ENCODE measurements around the gene CCR5.

CCR5 gene

GRCh38 chr3:46359733-46360493 lies 10.8 kb upstream of the CCR5 start:
- no peak for DNase-seq

DNA sequence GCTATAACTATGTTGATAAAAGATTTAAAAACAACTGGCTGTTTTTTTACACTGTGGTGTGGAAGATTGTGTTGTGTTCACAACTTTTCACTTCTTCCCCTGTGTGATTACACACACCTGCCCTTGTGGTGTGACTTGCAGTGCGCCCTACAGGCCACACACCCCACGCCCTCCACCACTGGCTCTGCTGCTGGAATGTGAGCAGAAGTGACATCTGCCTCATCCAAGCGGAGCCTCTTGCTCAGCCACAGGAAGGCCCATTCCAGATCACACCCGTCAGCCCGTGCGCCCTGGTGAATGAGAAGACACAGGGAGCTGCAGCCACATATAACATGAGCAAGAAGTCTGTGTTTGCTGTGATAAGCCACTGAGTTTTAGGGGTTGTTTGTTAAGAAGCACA lies 9.8 kb upstream of the CCR5 start:
- DNase-seq, result no peak

DNA sequence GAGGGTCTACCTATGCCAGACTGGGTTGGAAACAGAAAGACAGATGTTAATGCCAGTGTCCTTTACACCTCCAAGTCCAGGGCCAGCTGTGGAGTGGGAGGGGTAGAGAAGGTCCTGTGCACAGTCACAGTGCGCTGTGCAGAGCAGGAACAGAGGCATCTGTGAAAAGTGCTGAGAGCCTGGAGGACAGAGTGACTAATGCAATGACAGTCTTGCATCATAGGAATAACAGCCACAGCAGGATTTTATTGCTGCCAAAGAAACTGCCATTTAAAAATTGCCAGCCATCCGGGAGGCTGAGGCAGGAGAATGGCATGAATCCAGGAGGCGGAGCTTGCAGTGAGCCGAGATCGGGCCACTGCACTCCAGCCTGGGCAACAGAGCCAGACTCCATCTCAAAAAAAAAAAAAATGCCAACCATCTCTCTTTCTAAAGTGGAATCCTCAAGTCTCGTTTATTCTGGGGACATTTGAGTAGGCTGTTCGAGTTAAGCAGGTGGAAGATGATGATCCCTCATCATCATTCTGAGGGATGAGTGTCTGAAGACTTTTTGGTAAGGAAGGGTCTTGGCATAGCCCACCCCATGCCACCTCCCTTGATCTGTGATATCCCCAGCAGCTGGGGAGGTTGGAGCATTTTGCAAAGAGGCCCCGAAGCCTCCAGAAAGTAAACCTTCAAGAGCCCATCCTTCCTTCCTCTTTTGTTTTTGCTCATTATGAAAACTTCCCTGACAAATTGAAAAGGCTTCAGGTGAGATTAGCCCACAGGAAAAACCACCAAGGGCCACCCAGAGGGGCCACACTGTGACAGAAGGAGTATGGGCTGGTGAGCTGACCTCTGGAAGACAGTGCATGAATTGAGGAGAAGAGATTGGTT lies 9.1 kb upstream of the CCR5 start:
- DNase-seq, result no peak

- DNase-seq, result no peak
These were observed 5.7 kb upstream of the CCR5 start for GRCh38 chr3:46365041-46365440.

DNA sequence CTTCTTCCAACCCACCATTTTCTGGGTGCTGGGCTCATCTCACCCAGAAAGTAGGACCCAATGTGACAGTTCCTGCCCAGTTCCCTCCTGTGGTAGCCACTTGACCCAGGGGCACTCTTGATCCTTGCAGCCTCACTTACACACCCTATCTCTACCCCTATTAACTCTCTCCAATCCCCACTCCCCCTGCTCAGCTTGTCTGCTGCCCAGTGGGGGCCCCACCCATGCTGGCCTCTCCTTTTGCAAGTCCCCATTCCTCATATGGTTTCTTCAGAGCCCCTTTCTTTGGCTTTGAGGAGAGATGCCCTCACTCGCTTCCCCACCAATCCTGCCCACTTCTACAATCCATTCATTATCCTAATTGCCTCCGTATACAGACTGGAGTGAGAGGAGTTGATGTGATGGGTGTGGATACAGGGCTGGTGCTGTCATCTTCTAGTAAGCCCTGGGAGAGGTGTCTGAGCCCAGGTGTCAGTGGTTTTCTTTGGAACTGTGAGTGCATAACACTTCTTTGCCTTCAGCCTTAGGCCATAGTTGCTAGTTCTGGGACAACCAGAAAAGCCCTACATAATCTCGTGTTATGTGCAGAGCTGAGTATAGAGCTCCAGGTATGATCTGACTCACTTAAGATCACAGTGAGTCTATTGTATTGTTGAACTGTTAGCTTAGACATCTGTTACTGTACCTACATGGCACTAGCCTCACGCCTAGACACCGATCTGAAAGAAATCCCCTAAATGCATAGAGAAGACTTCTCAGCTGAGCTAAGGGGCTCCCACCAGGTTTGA lies 4.8 kb upstream of the CCR5 start:
- no peak for DNase-seq

DNA sequence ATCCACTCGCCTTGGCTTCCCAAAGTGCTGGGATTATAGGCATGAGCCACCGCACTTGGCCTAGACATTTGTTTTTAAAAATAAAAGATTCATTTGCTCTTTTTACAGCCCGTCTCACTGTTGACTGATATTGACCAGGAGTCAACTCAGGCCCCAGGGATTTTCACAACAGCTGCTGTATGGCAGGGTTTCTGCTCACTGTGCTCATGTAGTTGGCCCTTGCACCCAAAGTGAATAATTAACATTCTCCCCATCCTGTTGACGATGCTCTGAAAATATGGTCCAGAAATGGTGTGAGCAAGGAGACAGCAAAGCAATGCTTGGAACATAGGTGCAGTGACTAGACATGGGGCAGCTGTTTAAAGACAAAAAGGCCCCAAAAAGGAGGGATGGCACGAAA lies 2.9 kb upstream of the CCR5 start:
- no peak for DNase-seq

DNA sequence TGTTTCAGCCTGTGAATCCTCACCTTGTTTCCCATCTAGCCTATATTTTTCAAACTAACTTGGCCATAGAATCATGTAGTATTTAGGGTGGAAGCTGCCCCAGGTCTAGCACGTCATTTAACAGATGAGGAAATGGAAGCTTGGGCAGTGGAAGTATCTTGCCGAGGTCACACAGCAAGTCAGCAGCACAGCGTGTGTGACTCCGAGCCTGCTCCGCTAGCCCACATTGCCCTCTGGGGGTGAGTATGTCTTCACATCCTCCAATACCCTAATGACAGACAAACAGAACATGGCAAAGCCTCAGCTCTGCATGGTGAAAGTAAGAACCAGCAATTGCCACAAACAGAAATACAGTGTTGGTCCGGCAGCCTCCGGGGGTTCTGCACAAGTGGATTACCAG lies 2.2 kb upstream of the CCR5 start:
- DNase-seq, result peak; percentile 83

GRCh38 chr3:46369151-46369550 lies 1.6 kb upstream of the CCR5 start:
- no peak for DNase-seq

GRCh38 chr3:46369675-46370132 lies 1.0 kb upstream of the CCR5 start:
- DNase-seq, result no peak

- no peak for DNase-seq
These were observed 984 bp downstream of the CCR5 start for GRCh38 chr3:46371519-46372340.

DNA sequence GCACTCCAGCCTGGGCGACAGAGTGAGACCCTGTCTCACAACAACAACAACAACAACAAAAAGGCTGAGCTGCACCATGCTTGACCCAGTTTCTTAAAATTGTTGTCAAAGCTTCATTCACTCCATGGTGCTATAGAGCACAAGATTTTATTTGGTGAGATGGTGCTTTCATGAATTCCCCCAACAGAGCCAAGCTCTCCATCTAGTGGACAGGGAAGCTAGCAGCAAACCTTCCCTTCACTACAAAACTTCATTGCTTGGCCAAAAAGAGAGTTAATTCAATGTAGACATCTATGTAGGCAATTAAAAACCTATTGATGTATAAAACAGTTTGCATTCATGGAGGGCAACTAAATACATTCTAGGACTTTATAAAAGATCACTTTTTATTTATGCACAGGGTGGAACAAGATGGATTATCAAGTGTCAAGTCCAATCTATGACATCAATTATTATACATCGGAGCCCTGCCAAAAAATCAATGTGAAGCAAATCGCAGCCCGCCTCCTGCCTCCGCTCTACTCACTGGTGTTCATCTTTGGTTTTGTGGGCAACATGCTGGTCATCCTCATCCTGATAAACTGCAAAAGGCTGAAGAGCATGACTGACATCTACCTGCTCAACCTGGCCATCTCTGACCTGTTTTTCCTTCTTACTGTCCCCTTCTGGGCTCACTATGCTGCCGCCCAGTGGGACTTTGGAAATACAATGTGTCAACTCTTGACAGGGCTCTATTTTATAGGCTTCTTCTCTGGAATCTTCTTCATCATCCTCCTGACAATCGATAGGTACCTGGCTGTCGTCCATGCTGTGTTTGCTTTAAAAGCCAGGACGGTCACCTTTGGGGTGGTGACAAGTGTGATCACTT lies 2.0 kb downstream of the CCR5 start:
- peak; percentile 61 for DNase-seq

- no peak for DNase-seq
These were observed 4.0 kb downstream of the CCR5 start for GRCh38 chr3:46374755-46375154.

DNA sequence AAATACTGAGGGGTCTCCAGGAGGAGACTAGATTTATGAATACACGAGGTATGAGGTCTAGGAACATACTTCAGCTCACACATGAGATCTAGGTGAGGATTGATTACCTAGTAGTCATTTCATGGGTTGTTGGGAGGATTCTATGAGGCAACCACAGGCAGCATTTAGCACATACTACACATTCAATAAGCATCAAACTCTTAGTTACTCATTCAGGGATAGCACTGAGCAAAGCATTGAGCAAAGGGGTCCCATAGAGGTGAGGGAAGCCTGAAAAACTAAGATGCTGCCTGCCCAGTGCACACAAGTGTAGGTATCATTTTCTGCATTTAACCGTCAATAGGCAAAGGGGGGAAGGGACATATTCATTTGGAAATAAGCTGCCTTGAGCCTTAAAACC lies 4.5 kb downstream of the CCR5 start:
- no peak for DNase-seq

DNA sequence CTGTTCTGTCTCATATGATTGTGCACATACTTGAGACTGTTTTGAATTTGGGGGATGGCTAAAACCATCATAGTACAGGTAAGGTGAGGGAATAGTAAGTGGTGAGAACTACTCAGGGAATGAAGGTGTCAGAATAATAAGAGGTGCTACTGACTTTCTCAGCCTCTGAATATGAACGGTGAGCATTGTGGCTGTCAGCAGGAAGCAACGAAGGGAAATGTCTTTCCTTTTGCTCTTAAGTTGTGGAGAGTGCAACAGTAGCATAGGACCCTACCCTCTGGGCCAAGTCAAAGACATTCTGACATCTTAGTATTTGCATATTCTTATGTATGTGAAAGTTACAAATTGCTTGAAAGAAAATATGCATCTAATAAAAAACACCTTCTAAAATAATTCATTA lies 5.1 kb downstream of the CCR5 start:
- no peak for DNase-seq

DNA sequence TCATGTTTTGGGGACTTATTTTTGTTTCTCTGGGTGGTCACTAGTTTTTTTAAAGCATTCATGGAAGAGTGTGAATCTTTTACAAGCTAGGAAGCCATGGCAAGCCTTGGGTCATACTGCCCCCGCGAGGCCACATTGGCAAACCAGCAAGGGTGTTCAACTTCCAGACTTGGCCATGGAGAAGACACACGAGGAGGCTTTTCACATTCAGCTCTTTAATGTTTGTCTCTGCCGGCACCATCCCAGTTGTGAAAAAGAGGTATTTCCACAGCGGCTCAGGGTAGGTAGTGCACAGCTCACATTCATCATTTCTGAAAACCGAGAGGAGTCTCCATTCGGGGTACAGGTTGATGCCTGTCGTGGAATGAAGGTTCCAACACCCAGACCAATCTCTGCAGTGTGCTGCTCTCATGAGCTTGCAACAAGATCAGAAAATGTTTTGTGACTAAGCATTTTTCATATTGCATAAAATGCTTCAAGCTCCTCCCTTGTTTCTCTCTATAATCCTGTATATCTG lies 7.7 kb downstream of the CCR5 start:
- peak; percentile 69 for DNase-seq

GRCh38 chr3:46380471-46381221 lies 9.9 kb downstream of the CCR5 start:
- no peak for DNase-seq

- DNase-seq, result no peak
These were observed 10.9 kb downstream of the CCR5 start for GRCh38 chr3:46381625-46382024.

- DNase-seq, result no peak
These were observed 12.6 kb downstream of the CCR5 start for GRCh38 chr3:46383211-46383950.

- DNase-seq, result no peak
These were observed 13.2 kb downstream of the CCR5 start for GRCh38 chr3:46383951-46384330.

DNA sequence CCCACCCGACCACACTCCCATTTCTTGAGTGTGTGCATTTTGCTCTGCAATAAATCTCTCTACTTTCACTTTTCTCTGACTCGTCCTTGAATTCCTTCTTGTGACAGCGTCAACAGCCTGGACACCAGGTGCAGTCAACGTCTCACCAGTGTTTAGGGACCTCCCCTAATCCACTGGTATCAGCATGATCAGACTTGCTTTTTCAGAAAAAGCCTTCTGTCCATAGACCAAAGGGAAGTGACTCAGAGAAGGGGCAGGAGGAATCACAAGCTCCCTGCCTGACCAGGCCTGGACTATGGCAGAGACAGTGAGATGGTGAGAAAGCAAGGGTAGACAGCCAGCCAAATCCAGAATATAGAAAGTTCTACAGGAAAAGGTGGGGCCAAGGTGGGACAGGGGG lies 15.5 kb downstream of the CCR5 start:
- no peak for DNase-seq
